OCI-LY1 (cell line): Measurements from ENCODE around the gene TNFRSF18.

Experiments
- CTCF ChIP-seq: fragments of 200-600 bp; sonication (generic), shearing (Covaris generic); IDR thresholded peaks from 2 replicates; pipeline ENCODE4 v1.5.1; 2017; ENCODE audit warnings: mild to moderate bottlenecking, antibody characterized with exemption, low read length, moderate library complexity, mixed read lengths
- EZH2 ChIP-seq: fragments of 200-600 bp; sonication (generic), shearing (Covaris generic); IDR thresholded peaks from 2 replicates; pipeline ENCODE4 v1.8.0; 2017; ENCODE audit warnings: borderline replicate concordance, mixed run types, mild to moderate bottlenecking, antibody characterized with exemption, low read length, moderate library complexity, mixed read lengths

GRCh38 chr1:1232208-1232795, 25.9 kb upstream of the TNFRSF18 start, which contains the start of gene B3GALT6:
- TF ChIP-seq CTCF (no peak), EZH2 (no peak)
